GM13976 (cell line): Measurements from ENCODE around the gene CCDC178.

ENCODE experiments used
- DNase-seq: peaks from one replicate; pipeline ENCODE4 v3.0.0; 2012; ENCODE audit warnings: low spot score
- CTCF ChIP-seq: IDR thresholded peaks from 2 replicates; pipeline ENCODE4 v1.5.1; 2012; ENCODE audit warnings: borderline replicate concordance, mild to moderate bottlenecking; ENCODE audit not compliant: insufficient read depth; ENCODE audit errors: extremely low read depth, missing control alignments, control extremely low read depth
- in situ Hi-C: fragments of 300-500 bp; cut with MboI; formaldehyde crosslinking; loops from one replicate; pipeline ENCODE4 v1.12.0; 2022; ENCODE audit warnings: low sequenced_read_pairs, mixed read lengths, inconsistent platforms; ENCODE audit not compliant: unreplicated experiment

The CCDC178 gene

GRCh38 chr18:33205777-33206176 is 234.7 kb downstream of the CCDC178 start:
- DNase-seq, result no peak
- TF ChIP-seq CTCF, result no peak
- in situ Hi-C loops, result no loop called here

- TF ChIP-seq CTCF, result no peak
- in situ Hi-C loops, result no loop called here
- DNase-seq, result no peak
Observed at GRCh38 chr18:33201509-33201926, 239.0 kb downstream of the CCDC178 start.

GRCh38 chr18:33195795-33196194 is 244.7 kb downstream of the CCDC178 start:
- no peak for TF ChIP-seq CTCF
- DNase-seq, result no peak
- in situ Hi-C loops, result no loop called here

- in situ Hi-C loops, result no loop called here
- no peak for DNase-seq
- no peak for TF ChIP-seq CTCF
Observed at GRCh38 chr18:33194793-33195192, 245.7 kb downstream of the CCDC178 start.

GRCh38 chr18:33184958-33185357 is 255.6 kb downstream of the CCDC178 start:
- in situ Hi-C loops, result no loop called here
- DNase-seq, result no peak
- TF ChIP-seq CTCF, result no peak

GRCh38 chr18:33184175-33184574 is 256.3 kb downstream of the CCDC178 start:
- no peak for DNase-seq
- in situ Hi-C loops, result no loop called here
- no peak for TF ChIP-seq CTCF

- no peak for TF ChIP-seq CTCF
- DNase-seq, result no peak
- in situ Hi-C loops, result no loop called here
Observed at GRCh38 chr18:33183136-33183535, 257.4 kb downstream of the CCDC178 start.
